GM21786 (cell line): ENCODE data around the gene ADA.
"Not testable (repeated sequence)": the region's sequence is repeated elsewhere in the genome, so short reads cannot be mapped to it uniquely, and the experiment has no call there.

Experiments used
- ATAC-seq: cut with Tn5 transposase; IDR thresholded peaks from one replicate; pipeline ENCODE4 v1.9.1; 2021; ENCODE audit not compliant: unreplicated experiment

The ADA gene

DNA sequence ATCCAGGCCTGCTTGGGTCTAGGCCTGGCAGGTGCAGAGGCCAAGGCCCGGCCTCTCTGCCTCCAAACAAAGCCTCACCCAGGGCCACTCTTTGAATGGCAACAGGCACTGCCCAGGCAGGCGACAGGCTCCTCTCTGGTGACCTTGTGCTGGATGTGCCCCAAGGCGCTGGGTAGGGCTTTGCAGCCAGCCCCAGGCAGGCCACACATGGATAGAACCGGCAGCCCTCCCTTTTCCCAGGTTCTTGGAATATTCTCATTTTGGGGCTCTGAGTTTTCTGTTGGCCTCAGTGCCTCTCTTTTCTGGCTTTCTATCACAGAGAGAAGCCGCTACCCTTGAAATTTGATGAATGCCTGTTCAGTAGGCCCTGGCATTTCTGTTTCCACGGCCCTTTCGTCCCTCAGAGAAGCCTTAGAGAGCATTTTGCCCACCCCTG lies 50.2 kb downstream of the ADA start:
- no peak for ATAC-seq

DNA sequence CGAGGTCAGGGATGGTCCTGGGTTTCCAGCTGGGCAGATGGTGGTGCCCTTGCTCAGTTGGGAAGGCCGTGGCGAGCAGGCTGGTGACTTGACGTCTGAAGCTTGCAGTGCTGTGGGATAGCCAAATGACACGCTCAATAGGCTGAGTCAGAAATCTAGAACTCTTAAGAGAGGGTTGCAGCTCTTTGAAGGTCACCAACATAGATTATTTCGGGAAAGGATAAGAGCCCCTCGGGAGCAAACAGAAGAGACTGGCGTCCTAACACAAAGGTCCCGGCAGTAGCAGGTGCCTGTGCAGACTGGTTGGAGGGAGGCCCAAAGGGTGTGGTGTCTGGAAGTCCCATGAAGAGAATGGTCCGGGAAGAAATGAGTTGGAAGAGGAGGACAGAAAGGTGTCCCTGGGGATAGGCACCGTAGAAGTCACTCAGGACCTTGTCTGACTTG lies 50.7 kb downstream of the ADA start:
- no peak for ATAC-seq

DNA sequence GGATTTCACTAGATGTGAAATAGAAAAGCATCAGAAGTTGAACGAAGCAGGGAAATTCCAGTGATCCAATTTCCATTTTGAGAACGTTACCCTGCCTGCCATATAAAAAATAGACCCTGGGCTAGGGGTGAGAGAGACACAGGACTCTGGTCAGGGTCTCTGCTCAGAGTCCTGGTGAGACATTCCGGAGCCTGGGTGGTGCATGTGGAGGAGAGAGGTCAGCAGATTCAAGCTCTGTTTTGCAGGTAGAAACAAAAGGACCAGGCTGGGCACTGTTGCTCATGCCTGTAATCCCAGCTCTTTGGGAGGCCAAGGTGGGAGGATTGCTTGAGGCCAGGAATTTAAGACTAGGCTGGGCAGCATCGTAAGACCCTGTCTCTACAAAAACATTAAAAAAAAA lies 51.2 kb downstream of the ADA start:
- no peak for ATAC-seq

DNA sequence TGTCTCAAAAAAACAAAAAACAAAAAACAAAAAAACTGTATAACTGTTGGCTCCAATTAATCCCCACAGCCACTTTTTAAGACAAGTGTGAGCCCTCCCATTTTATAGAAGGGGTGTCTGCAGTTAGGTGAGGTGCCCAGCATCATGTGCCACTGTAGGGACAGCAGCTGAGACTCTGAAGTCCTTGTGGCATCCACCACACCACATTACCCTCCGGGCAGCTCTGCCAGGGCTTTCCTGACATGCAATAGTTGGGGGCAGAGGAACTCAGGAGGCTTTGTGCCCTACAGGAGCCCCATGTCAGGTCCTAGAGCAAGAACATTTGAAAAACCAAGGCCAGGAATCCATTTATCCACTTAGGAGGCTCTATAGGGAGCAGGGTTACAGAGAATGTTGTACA lies 51.8 kb downstream of the ADA start:
- ATAC-seq: no peak

DNA sequence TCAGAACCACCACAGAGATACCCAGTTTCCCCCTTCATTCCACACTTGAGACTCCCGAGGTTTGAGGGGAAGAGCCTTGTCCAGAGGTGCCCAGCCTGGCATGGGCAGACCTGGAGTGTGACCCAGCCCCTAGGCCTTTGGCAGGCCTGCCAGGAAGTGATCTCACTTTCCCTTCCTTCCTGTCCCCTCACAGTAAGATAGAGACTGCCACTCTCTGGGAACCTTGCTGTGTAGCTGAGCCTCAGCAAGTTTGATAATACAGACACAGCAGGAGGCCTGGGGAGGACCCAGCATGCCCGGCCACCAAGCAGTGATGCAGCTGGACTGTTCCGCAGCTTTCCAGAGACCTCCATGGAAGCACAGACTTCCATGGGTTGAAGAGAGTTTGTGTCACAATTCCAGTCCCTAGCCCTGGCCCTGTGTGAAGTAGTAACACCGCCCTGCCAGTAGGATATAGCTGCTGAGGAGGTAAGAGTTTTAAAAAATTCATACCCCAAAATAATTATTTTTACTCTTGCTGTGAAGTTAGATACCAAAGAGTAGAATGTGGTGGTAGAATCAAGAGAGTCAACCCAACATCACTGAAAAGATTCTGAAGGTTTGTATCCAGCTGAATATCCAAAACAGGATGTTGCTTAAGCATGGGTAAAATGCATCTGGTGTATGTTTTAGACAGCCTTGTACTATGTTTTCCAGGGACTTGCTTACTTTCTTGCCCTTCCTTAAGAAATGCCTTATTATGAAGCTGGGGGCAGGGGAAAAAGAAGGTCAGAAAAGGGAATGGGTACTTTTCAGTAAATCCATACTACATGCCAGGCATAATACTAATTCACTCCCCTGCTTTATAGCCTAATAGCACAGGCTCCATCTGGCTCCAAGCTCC lies 52.8 kb downstream of the ADA start:
- ATAC-seq: peak; percentile 42

DNA sequence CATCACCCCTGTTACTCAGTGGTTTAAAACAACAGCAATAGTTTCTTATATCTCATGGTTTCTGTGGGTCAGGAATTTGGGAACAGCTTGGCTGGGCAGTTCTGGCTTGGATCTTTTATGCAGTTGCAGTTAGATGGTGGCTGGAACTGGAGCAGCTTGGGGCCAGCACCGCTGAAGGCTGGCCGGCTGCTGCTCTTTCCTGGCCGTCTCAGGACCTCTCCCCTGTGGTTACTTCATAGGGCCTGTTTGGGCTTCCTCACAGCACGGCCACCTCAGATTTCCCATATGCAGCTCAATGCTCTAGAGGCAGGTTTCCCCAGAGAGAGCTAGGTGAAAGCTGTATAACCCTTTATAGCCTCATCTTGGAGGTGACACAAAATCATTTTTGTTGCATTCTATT lies 53.6 kb downstream of the ADA start:
- no peak for ATAC-seq

DNA sequence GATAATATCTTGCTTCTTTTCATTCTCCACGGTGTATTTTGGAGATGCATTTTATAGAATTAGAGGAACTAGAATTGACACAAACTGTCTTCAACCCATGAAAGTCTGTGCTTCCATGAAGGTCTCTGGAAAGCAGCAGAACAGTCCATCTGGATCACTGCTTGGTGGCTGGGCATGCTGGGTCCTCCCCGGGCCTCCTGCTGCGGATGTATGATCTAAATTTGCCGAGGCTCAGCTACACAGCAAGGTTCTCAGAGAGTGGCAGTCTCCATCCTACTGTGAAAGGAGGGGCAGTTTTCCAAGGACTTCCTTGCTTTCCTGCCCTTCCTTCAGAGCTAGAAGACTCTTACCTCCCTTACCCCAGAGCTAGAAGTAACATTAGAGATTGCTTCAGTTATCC lies 54.0 kb downstream of the ADA start:
- ATAC-seq: no peak

DNA sequence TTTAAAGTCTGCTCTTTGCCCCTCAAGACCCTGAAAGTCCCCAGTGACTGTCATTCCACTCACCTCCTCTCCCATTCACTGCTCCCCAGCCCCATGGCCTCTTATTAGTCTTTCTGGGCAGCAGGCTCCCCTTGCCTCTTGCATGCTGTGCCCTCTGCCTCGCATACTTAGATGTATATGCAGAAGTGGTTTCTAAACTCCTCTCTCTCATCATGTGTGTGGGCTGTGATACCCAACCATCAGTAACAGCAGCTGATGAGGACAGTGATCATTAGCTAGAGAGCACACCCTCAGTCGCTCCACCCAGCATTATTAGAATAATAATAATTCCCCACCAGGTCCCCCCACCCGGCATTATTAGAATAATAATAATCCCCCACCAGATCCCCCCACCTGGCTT lies 54.6 kb downstream of the ADA start:
- ATAC-seq: no peak

DNA sequence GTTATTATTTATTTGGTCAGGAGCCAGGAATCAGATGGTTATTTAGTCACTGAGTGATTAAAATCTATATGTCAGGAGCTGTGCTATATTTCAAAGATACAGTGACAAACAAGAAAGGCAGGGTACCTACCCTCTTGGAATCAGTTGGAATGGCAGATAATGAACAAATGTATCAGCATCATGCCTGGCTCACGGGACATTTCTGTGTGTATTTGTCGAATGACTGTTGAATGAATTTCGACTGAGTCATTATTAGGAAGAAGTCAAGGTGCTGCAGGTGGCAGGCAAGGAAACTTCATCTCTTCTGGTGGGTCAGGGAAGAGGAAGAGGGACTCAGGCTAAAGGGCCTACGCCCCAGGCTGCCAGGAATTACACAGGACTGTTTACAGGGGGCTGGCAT lies 55.5 kb downstream of the ADA start:
- ATAC-seq: no peak

DNA sequence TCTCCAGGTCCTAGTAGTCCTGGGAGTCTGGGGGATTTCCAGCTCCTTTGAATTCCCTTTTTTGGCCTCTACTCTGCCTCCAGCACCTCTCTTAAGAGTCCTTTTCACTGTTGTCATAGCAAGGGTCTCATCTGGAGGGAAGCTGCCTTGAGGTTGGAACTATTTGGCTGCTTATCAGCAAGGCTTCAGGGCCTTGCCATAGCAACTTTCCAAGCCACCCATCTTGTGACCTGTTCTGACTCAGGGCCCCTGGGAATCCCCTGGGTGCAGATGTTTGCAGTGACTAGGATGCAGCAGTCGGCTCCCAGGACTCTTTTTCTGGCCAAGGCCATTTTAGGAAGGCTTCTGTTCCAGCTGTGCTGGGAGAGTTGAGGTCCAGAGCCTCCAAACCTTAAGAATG lies 56.8 kb downstream of the ADA start:
- no peak for ATAC-seq

DNA sequence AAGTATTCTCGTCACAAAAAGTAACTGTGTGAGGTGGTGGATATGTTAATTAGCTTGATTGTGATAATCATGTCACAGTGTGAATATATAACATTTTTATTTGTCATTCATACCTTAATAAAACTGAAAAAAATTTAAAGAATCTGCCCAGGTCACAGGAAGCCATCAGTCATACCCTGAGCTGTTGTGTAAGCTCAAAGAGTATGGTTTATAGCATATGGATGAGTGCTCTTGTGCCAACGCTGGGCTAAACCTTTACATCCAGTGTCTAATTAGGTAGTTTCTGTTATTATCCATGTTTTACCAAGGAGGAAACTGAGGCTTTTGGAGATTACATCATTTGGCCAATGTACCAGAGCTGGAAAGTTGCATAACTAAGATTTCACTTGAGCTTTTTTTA lies 57.7 kb downstream of the ADA start:
- no peak for ATAC-seq

DNA sequence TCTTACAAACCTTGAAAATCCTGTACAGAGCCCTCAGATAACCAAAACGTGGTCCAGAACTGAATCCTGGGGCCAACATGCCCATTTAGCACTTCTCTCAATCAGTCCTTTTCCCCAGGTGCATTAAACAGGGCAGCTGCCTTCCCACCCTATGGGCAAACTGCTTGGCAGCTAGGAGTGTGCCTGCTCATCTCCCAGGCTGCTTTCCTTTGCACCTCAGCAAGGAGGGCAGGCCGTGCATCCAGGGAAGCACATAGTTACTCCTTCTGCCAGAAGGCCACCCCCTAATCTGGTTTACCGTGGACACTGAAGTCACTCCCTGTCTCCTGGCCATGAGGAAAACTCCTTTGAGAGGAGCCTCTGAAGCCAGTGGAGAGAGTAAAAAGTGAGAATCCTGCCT lies 59.1 kb downstream of the ADA start:
- ATAC-seq: no peak

DNA sequence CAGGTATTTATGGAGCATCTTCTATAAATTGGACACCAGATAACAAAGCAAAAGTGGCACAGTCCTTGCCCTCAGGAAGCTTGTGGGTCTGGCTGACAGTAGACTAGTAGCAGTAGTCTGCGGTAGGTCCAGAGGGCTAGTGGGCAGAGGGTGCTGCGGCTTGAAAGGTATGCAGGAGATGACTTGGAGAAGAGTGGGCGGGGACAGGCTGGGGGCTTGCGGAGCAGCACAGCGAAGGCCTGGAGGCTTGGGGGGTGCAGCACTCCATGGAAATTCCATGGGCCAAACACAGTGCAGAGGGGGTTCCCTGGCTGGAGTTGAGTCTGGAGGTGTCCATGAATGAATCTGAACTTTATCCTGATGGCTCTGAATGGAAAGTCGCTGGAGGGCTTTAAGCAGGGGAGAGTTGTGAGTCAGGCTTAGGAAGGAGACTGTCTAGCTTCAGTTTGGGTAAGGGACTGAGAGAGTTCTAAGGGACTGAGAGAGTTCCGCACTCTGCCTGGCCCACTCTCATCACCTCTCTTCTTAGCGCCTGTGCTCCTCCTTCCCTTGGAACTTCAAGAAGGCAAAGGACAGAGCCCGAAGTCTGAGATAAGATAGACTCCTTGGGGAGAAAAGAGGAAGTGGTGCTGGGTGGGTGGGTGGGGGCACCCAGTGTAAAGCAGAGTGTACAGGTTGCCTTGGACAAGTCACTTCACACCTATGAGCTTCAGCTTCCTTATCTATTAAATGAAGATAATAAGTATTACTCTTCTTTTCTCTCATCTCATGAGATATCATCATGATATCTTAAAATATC lies 60.3 kb downstream of the ADA start:
- ATAC-seq: no peak

DNA sequence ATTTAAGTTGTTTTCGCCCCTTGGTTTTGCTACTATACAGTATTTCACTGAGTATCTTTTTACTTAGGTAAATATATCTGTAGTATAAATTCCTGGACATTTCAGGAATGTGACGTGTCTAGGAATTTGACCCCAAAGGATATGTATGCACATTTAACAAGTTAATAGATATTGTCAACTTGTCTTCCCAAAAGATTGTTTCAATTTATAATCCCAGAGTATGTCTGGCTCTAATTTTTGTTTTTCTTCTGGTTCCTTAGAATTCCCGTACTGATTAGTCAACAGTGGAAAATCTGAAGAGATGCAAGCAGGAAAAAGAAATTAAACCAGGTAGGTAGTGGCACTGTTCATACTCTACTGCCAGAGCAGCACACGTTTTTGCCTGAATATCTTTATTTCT lies 62.0 kb downstream of the ADA start:
- no peak for ATAC-seq

DNA sequence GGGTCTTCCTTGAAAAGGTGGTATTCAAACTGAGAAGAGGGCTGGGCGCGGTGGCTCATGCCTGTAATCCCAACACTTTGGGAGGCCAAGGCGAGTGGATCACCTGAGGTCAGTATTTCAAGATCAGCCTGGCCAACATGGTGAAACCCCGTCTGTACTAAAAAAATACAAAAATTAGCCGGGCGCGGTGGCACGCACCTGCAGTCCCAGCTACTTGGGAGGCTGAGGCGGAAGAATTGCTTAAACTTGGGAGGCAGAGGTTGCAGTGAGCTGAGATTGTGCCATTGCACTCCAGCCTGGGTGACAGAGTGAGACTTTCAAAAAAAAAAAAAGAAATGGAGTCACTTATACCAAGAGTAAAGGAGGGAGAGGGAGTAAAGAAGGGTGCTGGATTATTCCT lies 63.2 kb downstream of the ADA start:
- ATAC-seq: not testable (repeated sequence)

DNA sequence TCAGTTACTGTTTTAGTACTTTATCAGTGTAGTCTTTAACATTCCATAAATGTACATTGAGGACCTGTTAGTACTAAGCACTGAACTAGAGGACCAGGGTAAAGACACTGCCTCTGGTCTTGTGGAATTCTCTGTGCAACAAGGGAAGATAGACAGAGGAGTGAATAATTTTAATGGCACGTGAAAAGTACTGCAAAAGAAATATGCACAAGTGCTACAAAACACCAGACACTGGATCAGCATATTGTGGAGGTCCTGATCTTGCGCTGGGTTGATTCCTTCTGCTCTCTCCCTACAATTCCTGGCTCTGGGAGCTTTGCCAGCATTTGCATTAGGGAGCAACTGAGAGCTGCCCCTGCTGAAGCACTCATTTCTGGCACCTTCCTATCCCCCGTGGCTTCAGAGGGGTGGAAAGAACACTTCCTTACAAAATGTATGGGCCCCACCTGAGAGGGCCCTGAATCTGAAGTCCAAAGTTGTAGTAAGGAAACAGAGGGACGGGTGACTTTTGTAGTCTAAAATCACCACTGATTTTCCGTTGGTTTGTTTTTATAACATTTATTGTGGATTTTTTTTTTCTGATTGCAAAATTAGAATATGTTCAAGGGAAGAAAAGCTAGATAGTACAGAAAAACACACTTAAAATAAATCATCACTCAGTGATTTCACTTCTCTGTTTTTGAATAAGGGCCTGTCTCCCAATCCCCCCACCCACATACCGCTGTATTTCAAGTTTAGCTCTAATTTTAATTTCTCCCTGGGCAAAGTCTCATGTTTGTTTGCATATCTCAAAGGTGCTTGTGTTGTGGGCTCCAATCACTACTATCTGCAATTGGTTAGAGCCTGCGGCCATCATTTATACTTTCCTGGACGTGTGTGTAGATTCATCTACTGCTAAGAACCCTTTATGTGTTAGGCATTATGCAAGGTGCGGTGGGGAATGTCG lies 64.2 kb downstream of the ADA start:
- ATAC-seq: no peak

DNA sequence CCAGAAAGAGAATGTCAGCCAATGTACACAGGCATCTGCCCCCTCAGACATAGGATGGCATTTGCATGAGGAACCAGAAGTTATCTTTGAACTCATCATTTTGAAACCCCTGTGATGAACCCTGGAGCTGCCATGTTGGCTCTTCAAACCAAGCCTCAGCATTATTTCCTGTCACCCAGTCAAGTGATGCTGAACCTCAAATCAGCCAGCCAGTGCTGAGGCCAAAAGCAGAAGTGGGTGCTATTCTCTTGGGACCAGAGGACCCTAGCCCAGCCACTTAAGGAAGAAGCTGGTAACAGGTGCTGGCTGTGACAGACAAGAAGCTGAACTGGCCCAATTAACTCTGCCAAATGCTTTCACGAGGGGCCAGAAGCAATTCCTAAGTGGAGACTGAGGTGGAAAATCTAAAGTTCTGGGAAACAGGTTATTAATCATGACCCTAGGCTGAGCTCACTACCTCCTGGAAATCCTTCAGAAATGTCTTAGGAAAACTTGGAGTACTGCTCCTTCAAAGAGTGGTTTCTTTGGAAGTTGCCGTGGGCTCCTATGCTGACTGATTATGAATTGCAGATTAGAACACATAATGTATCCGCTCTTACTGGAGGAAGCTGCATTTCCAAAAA lies 65.1 kb downstream of the ADA start:
- ATAC-seq: peak; percentile 67

DNA sequence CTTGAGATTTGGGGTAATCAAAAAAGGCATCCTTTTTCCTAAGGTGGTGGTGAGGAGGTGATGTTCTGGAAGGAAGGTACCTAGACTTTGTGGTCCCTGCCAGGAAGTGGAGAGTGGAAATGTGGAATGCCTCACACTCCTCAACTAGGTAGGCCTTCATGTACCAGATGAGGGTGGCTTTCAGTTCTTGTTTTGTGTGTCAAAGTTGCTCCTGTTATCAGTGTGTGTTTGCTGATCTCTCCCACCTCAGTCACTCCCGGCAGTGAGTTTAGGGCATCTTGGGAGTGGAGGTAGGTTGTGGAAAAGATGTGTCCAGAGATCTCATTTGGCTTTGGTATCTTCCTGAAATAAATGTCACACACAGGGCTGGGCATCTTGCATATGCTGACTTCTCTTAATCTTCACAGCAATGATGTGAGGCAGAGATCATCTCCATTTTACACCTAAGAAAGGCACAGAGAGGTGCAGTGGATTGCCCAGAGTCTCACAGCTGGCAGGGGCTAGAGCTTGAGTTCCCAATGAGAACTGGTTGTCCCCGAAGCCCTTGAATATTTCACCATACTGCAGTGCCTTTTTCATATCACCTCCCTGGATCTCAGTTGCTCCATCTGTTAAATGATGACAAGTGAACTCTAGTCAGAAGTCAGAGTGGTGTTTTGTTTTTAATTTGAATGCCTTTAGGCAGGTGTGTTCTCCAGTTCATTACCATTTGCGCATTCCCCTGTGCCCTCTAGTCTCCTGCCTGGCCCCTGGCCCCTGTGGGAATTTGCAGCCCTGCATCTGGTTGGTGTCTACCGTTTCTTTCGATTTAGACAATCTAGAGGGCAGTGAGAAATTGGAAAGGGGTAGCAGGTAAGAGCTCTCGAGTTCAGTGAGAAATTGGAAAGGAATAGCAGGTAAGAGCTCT lies 66.2 kb downstream of the ADA start:
- ATAC-seq: no peak

DNA sequence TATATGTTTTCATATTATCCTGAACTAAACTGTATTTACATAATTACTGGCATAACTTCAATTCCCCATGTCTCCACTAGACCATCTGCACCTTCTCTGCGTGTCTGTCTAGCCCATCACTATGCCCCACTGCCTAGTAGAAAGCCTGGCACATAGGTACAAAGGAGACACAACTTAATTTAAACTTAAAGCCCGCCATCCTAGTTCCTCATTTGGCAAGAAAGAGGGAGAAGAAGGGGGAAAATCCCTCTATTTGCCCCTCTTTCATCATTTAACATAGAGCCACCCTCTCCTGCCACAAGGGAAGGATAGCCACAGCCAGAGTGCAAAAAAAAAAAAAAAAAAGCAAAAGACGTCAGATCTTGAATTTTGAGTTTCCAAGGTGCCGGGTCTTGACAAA lies 67.3 kb downstream of the ADA start:
- ATAC-seq: no peak

DNA sequence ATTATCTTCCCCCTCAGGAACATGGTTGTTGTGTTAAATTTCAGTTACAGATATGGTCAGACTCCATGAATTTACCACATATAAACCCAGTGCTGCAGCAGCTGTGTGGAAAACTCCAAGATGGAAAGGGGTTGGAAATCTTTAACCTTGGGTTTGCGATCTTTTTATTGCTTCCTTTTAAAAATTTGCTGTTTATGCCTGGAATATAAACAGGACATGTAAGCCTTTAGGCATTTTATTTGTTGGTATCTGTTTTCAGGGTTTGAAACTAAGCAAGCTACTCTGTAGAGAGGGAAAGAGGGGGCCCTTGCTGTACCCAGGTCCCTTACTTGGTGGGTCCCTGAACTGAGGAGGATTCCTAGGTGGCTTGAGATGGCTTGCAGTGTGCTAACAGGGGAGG lies 68.3 kb downstream of the ADA start:
- ATAC-seq: no peak
